OCI-LY7 (cell line): Measurements from ENCODE around the gene TGM4.

Source experiments
- CTCF ChIP-seq: fragments of 200-600 bp; sonication (generic); conservative IDR thresholded peaks from 2 replicates; pipeline ENCODE4 v1.5.1; 2014; ENCODE audit warnings: mild to moderate bottlenecking, antibody characterized with exemption, low read length, moderate library complexity, mixed read lengths
- EZH2phosphoT487 ChIP-seq: fragments of 200-600 bp; sonication (generic); IDR thresholded peaks from 2 replicates; pipeline ENCODE4 v1.6.1; 2018; ENCODE audit warnings: low read depth, borderline replicate concordance, mild to moderate bottlenecking, mixed run types, antibody characterized with exemption, low read length, moderate library complexity, mixed read lengths

GRCh38 chr3:44950275-44950734, 75.9 kb downstream of the TGM4 start:
- TF ChIP-seq CTCF (no peak), EZH2phosphoT487 (no peak)
